Stimulated activated CD8-positive, alpha-beta memory T cell treated with anti-CD3 and anti-CD28 coated beads, Interleukin-4, amount 100 ng/mL, for 4 hours (primary cell): ENCODE data around the gene TGM1.
"Not testable (repeated sequence)": the region's sequence is repeated elsewhere in the genome, so short reads cannot be mapped to it uniquely, and the experiment has no call there.

Experiments
- DNase-seq, 2 donors: peaks; one replicate each; pipeline ENCODE4 v3.0.0-alpha.2; 2020; ENCODE audit warnings: low read depth in 2 of 2, low spot score in 1 of 2

Gene TGM1

GRCh38 chr14:24207104-24207551 is 55.8 kb downstream of the TGM1 start:
- DNase-seq: no peak

GRCh38 chr14:24206260-24207103 is 56.5 kb downstream of the TGM1 start:
- no peak for DNase-seq

- no peak for DNase-seq
Observed at GRCh38 chr14:24204163-24205146, 58.5 kb downstream of the TGM1 start.

GRCh38 chr14:24203249-24203886 is 59.6 kb downstream of the TGM1 start:
- DNase-seq: not testable (repeated sequence)

- DNase-seq: not testable (repeated sequence)
Observed at GRCh38 chr14:24202538-24202937, 60.4 kb downstream of the TGM1 start.
